ENCODE measurements around the gene EXOG. TPM values are rescaled to one million over a fixed set of nuclear protein-coding genes. Genes with fewer than 3 reads are reported as not detected.
A peak's percentile ranks its signal among the peaks of the same experiment; 100 is the strongest.

Gene EXOG
- total and polyA plus RNA-seq, 2 experiments from 2014 or later: 5.0 to 7.0 TPM

GRCh38 chr3:38454178-38454883, 41.8 kb upstream of the EXOG start:
- H3K4me1 ChIP-seq (ENCODE audit: low read depth): peaks cover 15% of the 10 kb centered on the region
- H3K27ac ChIP-seq: peak overlapping the region; percentile 90
- DNase-seq (ENCODE audit: low read depth in 1 of 2, low spot score in 1 of 2): peak; percentile 37 to 61
- no peaks in the 10 kb centered on the region for H3K9me3 ChIP-seq (ENCODE audit: low read depth)
- no peaks in the 10 kb centered on the region for H3K27me3 ChIP-seq
- no peaks in the 10 kb centered on the region for H3K36me3 ChIP-seq
- no peak for TF ChIP-seq CTCF (IDR thresholded peaks at IDR 0.05; ENCODE audit: low read depth, low read length)
- H3K4me3 ChIP-seq: peak overlapping the region; percentile 74

GRCh38 chr3:38454884-38455638, 41.1 kb upstream of the EXOG start:
- Histone ChIP-seq H3K4me3 (peak overlapping the region; percentile 74), H3K36me3 (no peaks in the 10 kb centered on the region), H3K27me3 (no peaks in the 10 kb centered on the region), H3K4me1 (ENCODE audit: low read depth) (peaks cover 23% of the 10 kb centered on the region), H3K9me3 (ENCODE audit: low read depth) (no peaks in the 10 kb centered on the region), H3K27ac (peak overlapping the region; percentile 90)
- peak; percentile 53 to 89 for DNase-seq (ENCODE audit: low read depth in 1 of 2, low spot score in 1 of 2)
- no peak for TF ChIP-seq CTCF (IDR thresholded peaks at IDR 0.05; ENCODE audit: low read depth, low read length)

GRCh38 chr3:38455639-38456430, 40.3 kb upstream of the EXOG start:
- DNase-seq (ENCODE audit: low read depth in 1 of 2, low spot score in 1 of 2): peak; percentile 42 to 81
- peak overlapping the region; percentile 74 for H3K4me3 ChIP-seq
- H3K4me1 ChIP-seq (ENCODE audit: low read depth): peaks cover 30% of the 10 kb centered on the region
- no peaks in the 10 kb centered on the region for H3K27me3 ChIP-seq
- H3K36me3 ChIP-seq: no peaks in the 10 kb centered on the region
- no peak for TF ChIP-seq CTCF (IDR thresholded peaks at IDR 0.05; ENCODE audit: low read depth, low read length)
- H3K27ac ChIP-seq: peak overlapping the region; percentile 90
- no peaks in the 10 kb centered on the region for H3K9me3 ChIP-seq (ENCODE audit: low read depth)

GRCh38 chr3:38457111-38458003, 38.8 kb upstream of the EXOG start:
- Histone ChIP-seq H3K27ac (no peak overlapping the region), H3K4me3 (no peak overlapping the region), H3K36me3 (no peaks in the 10 kb centered on the region), H3K27me3 (no peaks in the 10 kb centered on the region), H3K4me1 (ENCODE audit: low read depth) (peaks cover 35% of the 10 kb centered on the region), H3K9me3 (ENCODE audit: low read depth) (no peaks in the 10 kb centered on the region)
- DNase-seq (ENCODE audit: low read depth in 1 of 2, low spot score in 1 of 2): peak in 1 of 2 donors; percentile 2
- no peak for TF ChIP-seq CTCF (IDR thresholded peaks at IDR 0.05; ENCODE audit: low read depth, low read length)
